Measurements from ENCODE around the gene EPG5.

DNA sequence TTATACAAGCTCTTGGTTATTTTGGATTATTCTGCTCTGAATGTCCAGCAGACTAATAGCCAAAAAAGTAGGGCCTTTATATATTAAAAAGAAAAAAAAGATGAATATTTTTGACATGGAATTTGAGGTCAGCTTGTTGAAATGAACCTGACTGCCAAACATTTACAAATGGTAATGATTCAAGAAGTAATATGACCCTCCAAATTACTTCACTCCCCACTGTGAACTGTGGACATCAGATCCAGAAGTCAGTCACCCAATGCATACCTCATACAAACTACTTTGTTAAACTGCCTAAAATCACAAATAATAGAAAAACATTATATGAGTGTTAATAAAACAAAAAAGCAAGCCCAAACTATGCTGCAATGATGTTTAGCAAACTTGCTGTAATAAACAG lies 10.0 kb downstream of the EPG5 start:
- TF ChIP-seq CTCF (IDR thresholded peaks at IDR 0.05; ENCODE audit: insufficient read depth, low read length, poor library complexity, severe bottlenecking): no peak
- no peak for TF ChIP-seq EZH2phosphoT487 (conservative IDR thresholded peaks at IDR 0.05; ENCODE audit: low read length)
